GM23338 (cell line): ENCODE data around the gene ATF3. TPM values are rescaled to one million over a fixed set of nuclear protein-coding genes. Genes with fewer than 3 reads are reported as not detected.

ENCODE experiments used
- ATAC-seq: fragments of 200-7000 bp; cut with Tn5 transposase; 3 replicates; pipeline ENCODE4 v1.9.1; 2020
- DNase-seq: peaks from one replicate; pipeline ENCODE4 v3.0.0-alpha.2; 2015; ENCODE audit warnings: low spot score
- H2AFZ ChIP-seq: fragments of 200-600 bp; sonication (generic); 2 replicates; pipeline ENCODE4 v1.8.0; 2016; ENCODE audit warnings: antibody characterized with exemption, mild to moderate bottlenecking, moderate library complexity
- H3F3A ChIP-seq: fragments of 200-600 bp; sonication (generic); replicated peaks from 2 replicates; pipeline ENCODE4 v1.8.0; 2017; ENCODE audit warnings: antibody characterized with exemption, mixed run types, low read depth
- H3K27ac ChIP-seq: fragments of 200-600 bp; sonication (generic); 2 replicates; pipeline ENCODE4 v1.6.1; 2016; ENCODE audit warnings: low read depth
- H3K27me3 ChIP-seq: fragments of 200-600 bp; sonication (generic); 2 replicates; pipeline ENCODE4 v1.8.0; 2016; ENCODE audit warnings: mild to moderate bottlenecking, mixed run types, moderate library complexity; ENCODE audit not compliant: insufficient read depth
- H3K36me3 ChIP-seq: fragments of 200-600 bp; sonication (generic); 2 replicates; pipeline ENCODE4 v1.8.0; 2016; ENCODE audit warnings: mild to moderate bottlenecking; ENCODE audit not compliant: insufficient read depth
- H3K4me1 ChIP-seq: fragments of 200-600 bp; sonication (generic); 2 replicates; pipeline ENCODE4 v1.8.0; 2016; ENCODE audit warnings: mild to moderate bottlenecking, moderate library complexity; ENCODE audit not compliant: insufficient read depth
- H3K4me2 ChIP-seq: fragments of 200-600 bp; sonication (generic); 2 replicates; pipeline ENCODE4 v1.7.1; 2017; ENCODE audit warnings: mixed run types
- H3K4me3 ChIP-seq: fragments of 200-600 bp; sonication (generic); 2 replicates; pipeline ENCODE4 v1.6.1; 2016; ENCODE audit warnings: mixed run types
- H3K79me2 ChIP-seq: fragments of 200-600 bp; sonication (generic); replicated peaks from 2 replicates; pipeline ENCODE4 v1.8.0; 2017; ENCODE audit warnings: mild to moderate bottlenecking; ENCODE audit not compliant: insufficient read depth
- H3K9me2 ChIP-seq: fragments of 200-600 bp; sonication (generic); 2 replicates; pipeline ENCODE4 v1.8.0; 2017; ENCODE audit not compliant: insufficient read depth
- H4K20me1 ChIP-seq: fragments of 200-600 bp; sonication (generic); replicated peaks from 2 replicates; pipeline ENCODE4 v1.8.0; 2017; ENCODE audit warnings: mild to moderate bottlenecking; ENCODE audit not compliant: insufficient read depth
- H3K27ac Mint-ChIP-seq: 2 replicates; pipeline ENCODE4 v1.8.0; 2020; ENCODE audit warnings: inconsistent platforms, mild to moderate bottlenecking, moderate library complexity, mixed read lengths
- H3K27me3 Mint-ChIP-seq: 3 replicates; pipeline ENCODE4 v1.8.0; 2022; ENCODE audit warnings: low read depth, mild to moderate bottlenecking, moderate library complexity, mixed read lengths, inconsistent platforms; ENCODE audit not compliant: insufficient read depth, poor library complexity
- H3K36me3 Mint-ChIP-seq: 3 replicates; pipeline ENCODE4 v1.8.0; 2021; ENCODE audit warnings: low read depth, mild to moderate bottlenecking, inconsistent platforms, moderate library complexity, mixed read lengths
- H3K4me1 Mint-ChIP-seq: 3 replicates; pipeline ENCODE4 v1.8.0; 2020; ENCODE audit warnings: mild to moderate bottlenecking, inconsistent platforms, mixed read lengths
- H3K4me3 Mint-ChIP-seq: 3 replicates; pipeline ENCODE4 v1.8.0; 2021; ENCODE audit warnings: moderate library complexity, mild to moderate bottlenecking, inconsistent platforms, mixed read lengths
- H3K9me3 Mint-ChIP-seq: 3 replicates; pipeline ENCODE4 v1.8.0; 2020; ENCODE audit warnings: moderate library complexity, mild to moderate bottlenecking, inconsistent platforms, mixed read lengths
- JUNB ChIP-seq: IDR thresholded peaks from one replicate; pipeline ENCODE4 v1.6.1; 2016; ENCODE audit warnings: antibody characterized with exemption; ENCODE audit not compliant: unreplicated experiment
- NANOG ChIP-seq: IDR thresholded peaks from 2 replicates; pipeline ENCODE4 v1.6.1; 2016; ENCODE audit warnings: antibody characterized with exemption, borderline replicate concordance
- ZNF331 ChIP-seq: fragments of 250-450 bp; sonication (Bioruptor Pico); IDR thresholded peaks from 2 replicates; pipeline ENCODE4 v1.5.0; 2020; ENCODE audit warnings: low read depth, mild to moderate bottlenecking, moderate library complexity
- ZNF462 ChIP-seq: fragments of 250-450 bp; sonication (Bioruptor Pico); IDR thresholded peaks from 2 replicates; pipeline ENCODE4 v1.5.0; 2020; ENCODE audit warnings: mild to moderate bottlenecking, moderate library complexity
- polyA plus RNA-seq: library from polyadenylated mRNA; unstranded; fragments of >200 nt; fragmentation: Nextera tagmentation; extraction: Ambion mirVana; gene quantifications from 2 replicates; pipeline ENCODE4 v1.2.1, GENCODE V29; 2016
- total RNA-seq: library from RNA; depleted of rRNA; stranded (reverse); fragments of >200 nt; shearing (Covaris generic); gene quantifications from 2 replicates; pipeline ENCODE4 v1.2.3, GENCODE V29; 2014
- TF ChIP-seq, protein P1 (sequence below), 2 experiments: fragments of 200-600 bp in 1 of 2; sonication (generic) in 1 of 2; conservative IDR thresholded peaks; 2 replicates each; pipeline versions ENCODE4 v1.5.1 to v1.6.1; 2016 to 2017; ENCODE audit warnings: antibody characterized with exemption in 2 of 2, low read depth in 2 of 2, mild to moderate bottlenecking in 2 of 2, moderate library complexity in 1 of 2

Gene ATF3
- total and polyA plus RNA-seq, 2 experiments from 2014 or later, result 12.6 to 17.2 TPM

- Histone ChIP-seq H3K27me3 (no peaks in the 10 kb centered on the region), H3K4me2 (no peak overlapping the region), H3K4me3 (no peak overlapping the region), H3K79me2 (no peaks in the 10 kb centered on the region), H2AFZ (no peak overlapping the region), H3K27ac (no peak overlapping the region), H3K4me1 (no peaks in the 10 kb centered on the region), H4K20me1 (0 out of 2 replicates have a peak, but pooled peaks cover 6% of the 10 kb centered on the region), H3K36me3 (peaks cover 16% of the 10 kb centered on the region), H3K9me2 (no peaks in the 10 kb centered on the region), H3F3A (no peaks in the 10 kb centered on the region)
- ATAC-seq (no peak), DNase-seq (no peak)
- H3K36me3 Mint-ChIP-seq, result peaks cover 22% of the 10 kb centered on the region
- H3K4me3 Mint-ChIP-seq, result no peak overlapping the region
- no peak for TF ChIP-seq ZNF331 (CRISPR knock-in tag)
- TF ChIP-seq ZNF462 (CRISPR knock-in tag), result no peak
- no peak for TF ChIP-seq NANOG
- no peak for TF ChIP-seq JUNB
- TF ChIP-seq, protein P1, sequence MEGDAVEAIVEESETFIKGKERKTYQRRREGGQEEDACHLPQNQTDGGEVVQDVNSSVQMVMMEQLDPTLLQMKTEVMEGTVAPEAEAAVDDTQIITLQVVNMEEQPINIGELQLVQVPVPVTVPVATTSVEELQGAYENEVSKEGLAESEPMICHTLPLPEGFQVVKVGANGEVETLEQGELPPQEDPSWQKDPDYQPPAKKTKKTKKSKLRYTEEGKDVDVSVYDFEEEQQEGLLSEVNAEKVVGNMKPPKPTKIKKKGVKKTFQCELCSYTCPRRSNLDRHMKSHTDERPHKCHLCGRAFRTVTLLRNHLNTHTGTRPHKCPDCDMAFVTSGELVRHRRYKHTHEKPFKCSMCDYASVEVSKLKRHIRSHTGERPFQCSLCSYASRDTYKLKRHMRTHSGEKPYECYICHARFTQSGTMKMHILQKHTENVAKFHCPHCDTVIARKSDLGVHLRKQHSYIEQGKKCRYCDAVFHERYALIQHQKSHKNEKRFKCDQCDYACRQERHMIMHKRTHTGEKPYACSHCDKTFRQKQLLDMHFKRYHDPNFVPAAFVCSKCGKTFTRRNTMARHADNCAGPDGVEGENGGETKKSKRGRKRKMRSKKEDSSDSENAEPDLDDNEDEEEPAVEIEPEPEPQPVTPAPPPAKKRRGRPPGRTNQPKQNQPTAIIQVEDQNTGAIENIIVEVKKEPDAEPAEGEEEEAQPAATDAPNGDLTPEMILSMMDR (conservative IDR thresholded peaks at IDR 0.05; ENCODE audit: low read depth in 2 of 2), result no peak
- peaks cover 6% of the 10 kb centered on the region for H3K4me1 Mint-ChIP-seq
- peaks cover 5% of the 10 kb centered on the region for H3K27me3 Mint-ChIP-seq
- no peak overlapping the region for H3K27ac Mint-ChIP-seq
- no peaks in the 10 kb centered on the region for H3K9me3 Mint-ChIP-seq
Measured at GRCh38 chr1:212623603-212624002, 15.0 kb downstream of the ATF3 start.
